GM10847 (cell line): ENCODE results near the gene CDC37L1.

Experiments used
- POLR2A ChIP-seq: IDR thresholded peaks from 2 replicates; pipeline ENCODE4 v1.6.1; 2011; ENCODE audit not compliant: insufficient read length; ENCODE audit errors: extremely low read depth

CDC37L1 gene

DNA sequence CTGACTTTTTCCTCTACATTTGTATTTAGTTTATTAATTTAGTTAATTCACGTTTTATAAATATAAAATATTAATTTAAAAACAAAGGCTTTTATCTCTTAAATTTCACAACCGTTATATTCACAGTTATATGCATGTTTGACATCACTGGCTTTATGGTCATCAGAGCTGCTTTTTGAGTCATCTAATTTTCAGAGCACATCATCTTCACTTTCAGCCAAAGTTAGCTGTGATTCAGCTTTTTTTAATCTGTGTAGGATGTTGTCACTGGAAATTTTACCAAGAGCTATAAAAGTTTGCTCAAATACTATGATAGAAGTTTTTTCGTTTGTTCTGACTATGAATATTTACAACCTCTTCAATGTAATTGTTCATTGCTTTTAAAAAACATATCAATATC, 12.4 kb downstream of the CDC37L1 start:
- TF ChIP-seq POLR2A: no peak

GRCh38 chr9:4700091-4700490, 20.7 kb downstream of the CDC37L1 start:
- no peak for TF ChIP-seq POLR2A

GRCh38 chr9:4700932-4701331, 21.6 kb downstream of the CDC37L1 start:
- TF ChIP-seq POLR2A: no peak

GRCh38 chr9:4701526-4701925, 22.2 kb downstream of the CDC37L1 start:
- TF ChIP-seq POLR2A: no peak

DNA sequence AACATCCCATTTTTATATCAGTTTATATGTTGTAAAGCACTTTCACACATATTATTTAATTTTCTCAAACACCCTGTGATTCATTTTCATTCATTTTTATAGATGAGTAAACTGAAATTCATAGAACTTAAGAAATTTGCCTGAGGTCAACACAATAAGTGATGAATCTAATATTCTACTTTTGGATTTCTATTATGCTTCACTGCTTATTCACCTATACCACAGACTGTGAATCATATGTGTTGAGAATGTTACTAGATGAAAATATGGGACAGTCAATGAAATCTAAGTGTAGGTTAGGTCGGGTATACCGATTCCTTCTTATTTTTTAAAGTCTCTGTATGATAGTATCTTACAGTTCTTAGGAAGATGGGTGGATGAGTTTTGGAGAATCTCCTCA, 24.8 kb downstream of the CDC37L1 start:
- TF ChIP-seq POLR2A: no peak

- no peak for TF ChIP-seq POLR2A
Measured at GRCh38 chr9:4706021-4706420, 26.7 kb downstream of the CDC37L1 start.

DNA sequence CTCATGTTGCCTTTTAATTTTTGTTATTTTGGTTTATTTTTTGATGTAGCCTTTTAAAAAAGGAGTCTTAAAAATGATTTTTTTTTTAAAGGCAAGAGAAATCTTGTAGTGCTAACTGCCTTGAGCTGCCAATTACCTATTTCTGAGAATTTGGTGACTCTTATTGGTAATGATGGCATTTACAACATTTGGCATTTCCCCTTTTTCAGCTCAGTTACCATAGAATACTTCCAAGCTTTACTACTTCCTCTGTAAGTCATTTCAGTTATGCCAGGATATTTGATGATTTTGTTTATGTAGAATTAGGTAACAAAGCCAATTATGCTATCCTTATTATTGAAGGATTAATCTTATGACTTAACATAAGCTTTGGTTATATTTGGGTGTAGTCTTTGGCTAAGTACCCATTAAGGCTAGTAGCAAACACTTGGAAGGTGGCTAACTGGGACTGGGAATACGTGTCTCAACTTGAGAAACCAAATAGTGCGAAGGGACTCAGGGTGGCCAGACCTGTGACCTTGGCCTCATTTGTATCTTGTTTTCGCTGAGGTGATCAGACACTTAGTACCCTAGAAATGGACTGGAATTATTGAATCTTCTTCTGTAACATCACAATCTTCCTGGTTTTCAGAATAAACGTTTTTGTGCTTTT, 27.7 kb downstream of the CDC37L1 start:
- TF ChIP-seq POLR2A: no peak

DNA sequence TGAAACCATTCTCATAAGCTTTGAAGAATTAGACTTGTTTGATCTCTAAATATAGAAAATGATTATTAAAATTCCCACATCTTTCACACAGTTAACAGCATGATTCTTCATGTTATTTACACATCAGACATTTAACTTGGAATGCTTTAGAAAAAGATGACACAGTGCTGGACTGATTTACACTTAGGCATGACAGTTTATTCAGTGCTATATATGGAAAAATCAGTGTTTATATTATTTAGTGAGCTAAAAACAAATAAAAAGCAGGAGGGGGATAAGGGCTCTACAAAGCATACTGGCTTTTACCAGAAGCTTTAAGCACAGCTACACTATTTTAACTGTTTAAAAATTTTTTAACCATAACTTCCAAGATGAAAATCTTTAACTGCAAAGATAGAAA, 30.0 kb downstream of the CDC37L1 start:
- no peak for TF ChIP-seq POLR2A

DNA sequence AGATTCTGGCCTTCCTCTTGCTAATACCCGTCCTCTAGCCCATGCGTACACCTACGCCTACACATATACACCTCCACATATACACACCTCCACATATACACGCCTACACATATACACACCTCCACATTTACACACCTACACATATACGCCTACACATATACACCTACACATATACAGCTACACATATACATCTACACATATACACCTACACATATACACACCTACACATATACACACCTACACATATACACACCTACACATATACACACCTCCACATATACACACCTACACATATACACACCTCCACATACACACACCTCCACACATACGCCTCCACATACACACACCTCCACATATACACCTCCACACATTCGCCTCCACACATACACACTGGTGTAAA, 34.5 kb downstream of the CDC37L1 start:
- no peak for TF ChIP-seq POLR2A

DNA sequence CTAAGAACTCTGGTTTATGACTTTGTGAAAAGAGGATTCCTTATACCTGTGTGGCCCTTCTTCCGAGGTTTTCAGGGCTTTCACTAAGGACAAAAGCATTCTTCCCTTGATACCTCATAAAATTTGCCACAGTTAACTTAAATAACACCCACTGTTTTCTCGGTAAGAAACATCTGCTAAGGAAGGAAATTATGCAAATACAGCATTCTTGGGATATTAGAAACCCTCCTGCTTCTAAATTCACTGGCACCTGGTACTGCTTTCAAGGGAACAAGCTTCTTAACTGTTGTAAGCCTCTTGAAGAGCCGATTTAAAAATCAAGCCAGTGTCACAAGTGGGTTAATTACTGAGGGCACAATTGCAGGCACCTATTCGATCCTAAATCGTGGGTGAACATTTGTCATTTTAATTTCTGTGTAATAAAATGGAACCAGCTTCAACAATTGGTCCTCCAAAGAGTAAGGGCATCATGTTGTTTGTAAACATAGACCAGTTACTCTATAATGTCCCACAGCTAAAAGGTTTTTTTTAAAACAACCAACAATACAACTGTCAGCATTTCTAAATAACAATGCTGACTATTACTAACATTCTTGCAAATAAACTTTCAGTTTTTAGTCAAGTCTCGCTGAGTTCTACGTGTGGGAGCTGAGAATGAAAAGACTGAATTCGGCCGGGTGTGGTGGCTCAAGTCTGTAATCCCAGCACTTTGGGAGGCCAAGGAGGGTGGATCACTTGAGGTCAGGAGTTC, 35.1 kb downstream of the CDC37L1 start:
- TF ChIP-seq POLR2A: no peak

DNA sequence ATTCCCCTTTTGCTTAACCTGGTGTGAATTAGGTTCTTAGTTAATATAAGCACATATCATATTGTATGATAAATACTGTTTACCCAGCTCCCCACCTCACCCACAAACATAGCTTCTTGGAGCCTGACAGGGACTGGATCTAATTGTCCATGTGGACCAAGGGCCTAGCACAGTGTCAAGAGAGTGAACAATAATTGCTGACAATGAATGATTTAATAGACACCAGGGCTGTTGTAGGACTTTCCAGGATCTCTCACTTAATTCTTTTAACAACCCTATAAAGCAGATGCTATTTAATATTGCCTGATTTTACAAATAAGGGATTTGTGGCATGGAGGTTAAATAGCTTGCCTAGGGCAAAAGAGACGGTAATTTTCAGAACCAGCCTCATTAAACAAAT, 36.8 kb downstream of the CDC37L1 start:
- no peak for TF ChIP-seq POLR2A

DNA sequence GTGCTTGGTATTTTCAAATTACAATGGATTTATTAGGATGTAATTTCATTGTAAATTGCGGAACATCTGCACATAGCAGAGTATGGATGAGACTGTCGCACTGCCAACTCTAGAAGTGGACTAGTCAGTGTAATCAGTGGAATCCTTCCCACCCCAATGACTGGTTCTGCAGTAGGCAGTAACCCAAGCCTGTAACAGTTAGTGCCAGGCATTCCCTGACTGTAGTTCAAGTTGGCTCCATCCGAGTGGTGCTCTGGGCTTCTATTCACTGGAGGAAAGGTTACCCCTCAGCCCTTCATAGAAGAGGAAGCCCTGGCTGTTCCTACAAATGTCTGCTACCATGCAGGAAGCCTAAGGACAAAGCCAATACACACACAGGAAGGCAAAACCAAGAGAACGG, 38.4 kb downstream of the CDC37L1 start:
- no peak for TF ChIP-seq POLR2A

GRCh38 chr9:4718911-4719310, 39.5 kb downstream of the CDC37L1 start:
- TF ChIP-seq POLR2A: no peak

DNA sequence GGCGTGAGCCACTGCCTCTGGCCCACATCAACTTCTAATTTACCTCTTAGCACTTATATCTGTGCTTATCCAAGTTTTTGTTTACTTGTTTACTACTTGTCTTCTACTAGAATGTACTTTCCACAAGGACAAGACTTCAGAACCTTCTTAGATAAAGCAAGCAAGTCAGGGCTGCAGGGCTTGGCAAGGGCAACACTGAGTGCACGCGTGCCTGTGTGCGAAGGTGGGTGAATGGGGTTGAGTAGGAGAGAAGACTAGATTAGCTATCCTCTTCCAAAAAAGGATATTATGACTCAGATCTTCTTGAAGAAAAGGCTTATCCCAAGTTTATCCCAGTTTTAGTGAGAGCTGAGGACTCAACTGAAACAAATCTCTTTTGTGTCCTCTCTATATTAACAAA, 42.4 kb downstream of the CDC37L1 start:
- no peak for TF ChIP-seq POLR2A

DNA sequence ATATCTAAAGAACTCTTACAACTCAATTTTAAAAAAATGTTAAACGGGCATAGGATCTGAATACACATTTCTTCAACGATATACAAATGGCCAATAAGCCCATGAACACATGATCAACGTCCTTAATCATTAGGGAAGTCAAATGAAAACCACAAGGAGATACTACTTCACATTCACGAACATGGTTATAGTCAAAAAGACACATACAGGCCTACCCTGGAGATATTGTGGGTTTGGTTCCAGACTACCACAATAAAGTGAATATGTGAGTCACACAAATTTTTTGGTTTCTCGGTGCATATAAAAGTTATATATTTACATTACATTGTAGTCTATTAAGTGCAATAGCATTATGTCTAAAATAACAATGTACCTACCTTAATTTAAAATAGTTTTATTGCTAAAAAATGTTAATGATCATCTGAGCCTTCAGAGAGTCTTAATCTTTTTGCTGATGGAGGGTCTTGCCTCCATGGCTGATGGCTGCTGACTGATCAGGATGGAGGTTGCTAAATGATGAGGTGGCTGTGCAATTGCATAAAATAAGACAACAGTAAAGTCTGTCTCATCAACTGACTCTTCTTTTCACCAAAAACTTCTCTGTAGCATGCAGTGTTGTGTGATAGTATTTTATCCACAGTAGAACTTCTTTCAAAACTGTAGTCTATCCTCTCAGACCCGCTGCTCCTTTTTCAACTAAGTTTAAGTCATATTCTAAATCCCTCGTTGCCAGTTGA, 46.5 kb downstream of the CDC37L1 start:
- TF ChIP-seq POLR2A: no peak

GRCh38 chr9:4727593-4727992, 48.2 kb downstream of the CDC37L1 start:
- TF ChIP-seq POLR2A: no peak
